RWPE2 (cell line): ENCODE results near the gene NAV2.

Experiments used
- ATAC-seq: fragments of 200-7000 bp; cut with Tn5 transposase; 3 replicates; pipeline ENCODE4 v1.9.1; 2021; ENCODE audit warnings: low read depth
- DNase-seq: peaks from one replicate; pipeline ENCODE4 v3.0.0-alpha.2; 2020; ENCODE audit warnings: low spot score
- H3K27ac ChIP-seq: fragments of 450-650 bp; 2 replicates; pipeline ENCODE4 v1.5.1; 2017; ENCODE audit warnings: mild to moderate bottlenecking; ENCODE audit not compliant: poor library complexity, severe bottlenecking
- H3K27me3 ChIP-seq: fragments of 250-450 bp; sonication (Bioruptor Pico); 2 replicates; pipeline ENCODE4 v1.5.1; 2021; ENCODE audit warnings: mild to moderate bottlenecking, moderate library complexity; ENCODE audit not compliant: insufficient read depth, poor library complexity, severe bottlenecking
- H3K36me3 ChIP-seq: fragments of 250-450 bp; sonication (Bioruptor Pico); 2 replicates; pipeline ENCODE4 v1.5.1; 2020; ENCODE audit warnings: low read depth, mild to moderate bottlenecking, moderate library complexity
- H3K4me1 ChIP-seq: fragments of 250-450 bp; sonication (Bioruptor Pico); 2 replicates; pipeline ENCODE4 v1.5.1; 2021; ENCODE audit warnings: mild to moderate bottlenecking, moderate library complexity; ENCODE audit not compliant: insufficient read depth, poor library complexity, severe bottlenecking
- H3K4me3 ChIP-seq: fragments of 250-450 bp; sonication (Bioruptor Pico); 2 replicates; pipeline ENCODE4 v1.5.1; 2021; ENCODE audit warnings: mild to moderate bottlenecking, moderate library complexity; ENCODE audit not compliant: severe bottlenecking
- H3K9me3 ChIP-seq: fragments of 250-450 bp; sonication (Bioruptor Pico); 2 replicates; pipeline ENCODE4 v1.5.1; 2021; ENCODE audit warnings: mild to moderate bottlenecking, moderate library complexity; ENCODE audit not compliant: severe bottlenecking
- TF ChIP-seq, protein P1 (sequence below): fragments of 450-650 bp; IDR thresholded peaks from one replicate; pipeline ENCODE4 v1.5.1; 2017; ENCODE audit warnings: mild to moderate bottlenecking, moderate library complexity; ENCODE audit not compliant: poor library complexity, severe bottlenecking

Gene NAV2

DNA sequence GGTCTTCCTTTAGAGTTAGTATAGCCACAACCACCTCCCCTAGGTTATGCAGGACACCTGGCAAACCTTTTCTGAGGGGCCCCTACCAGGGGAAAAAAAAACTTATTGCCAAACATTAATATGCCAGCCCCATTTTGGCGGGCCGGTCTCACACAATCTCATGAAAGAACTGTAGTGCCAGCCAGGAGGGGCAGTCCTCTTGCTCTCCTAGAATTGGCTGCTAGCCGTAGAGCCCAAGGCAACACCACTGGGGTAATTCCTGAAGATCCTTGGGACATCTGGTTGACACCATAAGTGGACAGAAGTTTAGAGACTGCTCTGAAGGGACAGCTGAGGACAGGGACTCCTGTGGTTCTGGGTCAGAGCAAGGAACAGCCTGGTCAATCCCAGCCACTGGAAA lies 24.2 kb downstream of the NAV2 start:
- DNase-seq (no peak), ATAC-seq (no peak)
- TF ChIP-seq, protein P1, sequence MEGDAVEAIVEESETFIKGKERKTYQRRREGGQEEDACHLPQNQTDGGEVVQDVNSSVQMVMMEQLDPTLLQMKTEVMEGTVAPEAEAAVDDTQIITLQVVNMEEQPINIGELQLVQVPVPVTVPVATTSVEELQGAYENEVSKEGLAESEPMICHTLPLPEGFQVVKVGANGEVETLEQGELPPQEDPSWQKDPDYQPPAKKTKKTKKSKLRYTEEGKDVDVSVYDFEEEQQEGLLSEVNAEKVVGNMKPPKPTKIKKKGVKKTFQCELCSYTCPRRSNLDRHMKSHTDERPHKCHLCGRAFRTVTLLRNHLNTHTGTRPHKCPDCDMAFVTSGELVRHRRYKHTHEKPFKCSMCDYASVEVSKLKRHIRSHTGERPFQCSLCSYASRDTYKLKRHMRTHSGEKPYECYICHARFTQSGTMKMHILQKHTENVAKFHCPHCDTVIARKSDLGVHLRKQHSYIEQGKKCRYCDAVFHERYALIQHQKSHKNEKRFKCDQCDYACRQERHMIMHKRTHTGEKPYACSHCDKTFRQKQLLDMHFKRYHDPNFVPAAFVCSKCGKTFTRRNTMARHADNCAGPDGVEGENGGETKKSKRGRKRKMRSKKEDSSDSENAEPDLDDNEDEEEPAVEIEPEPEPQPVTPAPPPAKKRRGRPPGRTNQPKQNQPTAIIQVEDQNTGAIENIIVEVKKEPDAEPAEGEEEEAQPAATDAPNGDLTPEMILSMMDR, result no peak
- no peaks in the 10 kb centered on the region for H3K36me3 ChIP-seq
- no peak overlapping the region for H3K4me3 ChIP-seq
- H3K4me1 ChIP-seq, result no peaks in the 10 kb centered on the region
- H3K27ac ChIP-seq, result no peak overlapping the region
- no peaks in the 10 kb centered on the region for H3K27me3 ChIP-seq
- H3K9me3 ChIP-seq, result no peaks in the 10 kb centered on the region

DNA sequence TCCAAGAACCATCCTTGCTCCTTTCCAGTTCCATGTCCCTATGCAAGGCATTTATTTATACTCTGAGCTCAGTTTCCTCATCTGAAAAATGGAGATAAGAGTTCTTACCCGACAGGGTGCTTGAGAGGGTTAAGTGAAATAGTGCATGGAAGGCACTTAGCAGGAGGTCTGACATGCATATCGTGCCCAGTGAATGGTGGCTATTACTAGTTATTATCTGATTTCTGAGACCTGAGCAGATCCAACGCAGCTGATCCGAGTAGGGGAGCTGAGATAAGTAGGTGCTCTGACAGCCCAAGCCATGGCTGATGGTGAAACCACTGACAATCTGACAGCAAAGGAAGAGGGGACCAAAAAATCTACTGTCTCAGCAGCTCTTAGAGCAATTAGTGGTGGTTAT lies 24.9 kb downstream of the NAV2 start:
- H3K27me3 ChIP-seq, result no peaks in the 10 kb centered on the region
- ATAC-seq (no peak), DNase-seq (no peak)
- H3K9me3 ChIP-seq, result no peaks in the 10 kb centered on the region
- TF ChIP-seq, protein P1, result no peak
- H3K4me3 ChIP-seq, result no peak overlapping the region
- H3K4me1 ChIP-seq, result no peaks in the 10 kb centered on the region
- H3K36me3 ChIP-seq, result no peaks in the 10 kb centered on the region
- H3K27ac ChIP-seq, result no peak overlapping the region

DNA sequence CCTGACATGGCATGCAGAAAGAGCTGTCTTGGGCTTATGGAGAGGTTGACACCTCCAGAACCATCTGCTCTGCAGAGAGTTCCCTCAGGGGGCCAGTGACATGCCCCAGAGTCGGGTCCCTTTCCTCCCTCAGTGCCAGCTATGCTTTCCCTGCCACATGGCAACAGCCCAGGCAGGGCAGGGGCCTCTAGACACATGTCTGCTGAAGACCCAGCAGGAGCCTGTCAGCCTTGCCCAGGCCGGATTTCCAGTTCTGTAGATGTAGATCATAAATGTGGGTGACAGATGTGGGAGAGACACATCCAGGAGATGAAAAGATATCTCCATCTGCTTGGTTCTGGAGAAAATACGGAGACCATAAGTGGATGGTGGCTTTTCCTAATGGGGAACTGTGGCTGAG lies 25.5 kb downstream of the NAV2 start:
- TF ChIP-seq, protein P1, result no peak
- ATAC-seq (no peak), DNase-seq (no peak)
- Histone ChIP-seq H3K27me3 (no peaks in the 10 kb centered on the region), H3K36me3 (no peaks in the 10 kb centered on the region), H3K4me3 (no peak overlapping the region), H3K9me3 (no peaks in the 10 kb centered on the region), H3K4me1 (no peaks in the 10 kb centered on the region), H3K27ac (no peak overlapping the region)

DNA sequence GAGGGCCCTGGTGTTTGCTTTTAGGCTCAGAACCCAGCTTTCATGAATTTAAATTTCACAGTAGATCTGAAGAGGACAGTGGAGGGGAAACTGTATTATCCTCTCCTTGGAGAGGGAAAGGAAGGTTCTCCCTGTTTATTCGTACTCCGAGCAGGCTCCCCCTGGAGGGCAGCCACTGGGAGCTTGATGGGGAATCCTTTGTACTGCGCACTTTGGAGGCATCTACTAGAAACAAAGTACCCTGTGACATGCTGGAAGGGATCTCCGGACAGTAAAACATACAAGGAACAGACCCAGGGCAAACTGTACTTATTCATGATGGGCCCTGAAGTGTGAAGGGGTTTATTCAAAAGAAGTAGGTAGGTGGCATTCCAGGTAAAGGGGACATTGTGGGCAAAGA lies 27.2 kb downstream of the NAV2 start:
- no peaks in the 10 kb centered on the region for H3K27me3 ChIP-seq
- TF ChIP-seq, protein P1, result peak; percentile 6
- H3K4me1 ChIP-seq, result no peaks in the 10 kb centered on the region
- H3K27ac ChIP-seq, result no peak overlapping the region
- no peaks in the 10 kb centered on the region for H3K36me3 ChIP-seq
- ATAC-seq, result no peak
- H3K4me3 ChIP-seq, result no peak overlapping the region
- no peak for DNase-seq
- no peaks in the 10 kb centered on the region for H3K9me3 ChIP-seq

DNA sequence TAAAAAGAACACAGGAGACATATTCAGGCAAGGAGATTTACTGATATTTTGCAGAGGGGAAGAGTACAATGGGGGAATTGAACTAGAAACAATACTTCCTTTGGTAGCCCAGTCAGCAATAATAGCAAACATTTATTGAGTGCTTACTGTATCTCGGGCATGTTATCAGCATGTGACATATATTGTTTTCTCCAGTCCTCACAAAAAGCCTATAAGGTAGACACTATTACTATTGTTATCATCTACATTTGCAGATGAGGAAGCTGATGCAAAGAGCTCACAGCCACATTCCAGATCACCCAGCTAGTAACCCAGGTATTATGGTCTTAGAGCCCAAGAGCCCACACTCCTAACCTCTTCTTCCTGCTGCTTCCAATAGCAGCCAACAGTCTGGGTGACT lies 27.9 kb downstream of the NAV2 start:
- Histone ChIP-seq H3K9me3 (no peaks in the 10 kb centered on the region), H3K27me3 (no peaks in the 10 kb centered on the region), H3K27ac (no peak overlapping the region), H3K4me1 (no peaks in the 10 kb centered on the region), H3K36me3 (no peaks in the 10 kb centered on the region), H3K4me3 (no peak overlapping the region)
- DNase-seq (no peak), ATAC-seq (no peak)
- TF ChIP-seq, protein P1, result no peak
